NOMO-1 (cell line): ENCODE measurements around the gene UTS2R.
"Not testable (repeated sequence)": the region's sequence is repeated elsewhere in the genome, so short reads cannot be mapped to it uniquely, and the experiment has no call there.

Experiments
- DNase-seq, 2 experiments: peaks; one replicate each; lab custom pipeline; 2025; ENCODE audit not compliant: unreplicated experiment in 2 of 2; lab: John Stamatoyannopoulos, UW

Gene UTS2R

DNA sequence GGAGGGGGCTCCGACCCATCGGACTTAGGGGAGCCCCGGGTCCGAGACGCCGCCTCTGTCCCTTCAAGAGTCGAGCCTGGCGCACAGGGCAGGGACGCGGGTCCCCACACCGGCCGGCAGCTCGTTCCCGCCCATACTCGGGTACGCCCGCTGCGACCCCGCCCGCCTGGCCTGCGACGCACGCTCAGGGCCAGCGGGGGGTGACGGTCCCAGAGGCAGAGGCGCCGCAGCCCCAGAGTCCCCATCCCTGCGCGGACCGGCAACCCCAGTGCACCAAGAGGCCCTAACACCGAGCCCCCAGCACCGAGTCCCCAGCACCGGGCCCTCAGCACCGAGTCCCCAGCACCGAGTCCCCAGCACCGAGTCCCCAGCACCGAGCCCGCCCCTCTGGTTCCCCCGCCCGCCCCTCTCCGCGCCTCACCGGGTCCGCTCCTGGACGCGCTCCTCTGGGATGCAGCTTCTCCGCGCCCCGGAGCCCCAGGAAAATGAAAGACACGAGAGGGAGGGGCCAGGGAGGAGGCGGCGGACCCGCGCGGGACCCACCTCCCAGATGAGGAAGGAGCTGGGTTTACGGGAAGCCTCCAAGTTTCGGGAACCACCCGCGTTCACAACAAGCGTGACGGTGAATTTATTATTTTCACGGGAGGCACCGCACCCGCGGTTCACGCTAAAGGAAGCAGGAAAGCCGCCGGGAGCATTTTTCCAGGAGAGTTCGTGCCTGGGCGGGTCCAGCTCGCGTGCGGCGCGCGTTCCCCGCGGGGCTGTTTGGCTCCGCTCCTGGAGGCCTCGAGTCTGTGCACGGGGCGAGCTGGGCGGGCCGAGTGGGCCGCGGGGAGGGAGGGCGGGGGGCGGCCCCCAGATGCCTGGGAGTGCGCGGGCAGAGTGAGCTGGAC is 38.0 kb upstream of the UTS2R start, which contains the start of gene SECTM1:
SECTM1 (minus strand) TSS at position 488 of the 893 bp plus-strand sequence. CDS start 6,526 bp downstream, outside the sequence.
- no peak for DNase-seq

DNA sequence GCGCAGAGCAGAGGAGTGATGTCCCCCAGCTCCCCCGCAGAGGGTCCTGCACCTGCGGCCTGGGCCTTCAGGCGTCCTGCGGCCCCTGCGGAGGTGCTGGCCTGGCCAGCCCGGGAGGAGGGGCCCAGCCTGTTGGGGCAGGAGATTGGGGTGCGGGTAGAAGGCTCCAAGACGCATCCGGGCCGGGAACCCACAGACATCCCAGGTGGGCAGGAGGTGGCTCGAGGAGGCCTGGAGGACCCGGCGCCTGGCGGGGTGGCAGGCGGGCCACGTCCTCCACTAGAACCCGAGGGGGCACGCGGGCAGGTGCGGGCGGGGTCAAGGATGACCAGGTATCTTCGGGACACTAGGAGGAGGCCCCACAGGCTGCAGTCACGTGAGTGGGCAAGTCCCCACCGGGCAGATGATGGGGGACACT is 37.4 kb upstream of the UTS2R start:
- no peak for DNase-seq

DNA sequence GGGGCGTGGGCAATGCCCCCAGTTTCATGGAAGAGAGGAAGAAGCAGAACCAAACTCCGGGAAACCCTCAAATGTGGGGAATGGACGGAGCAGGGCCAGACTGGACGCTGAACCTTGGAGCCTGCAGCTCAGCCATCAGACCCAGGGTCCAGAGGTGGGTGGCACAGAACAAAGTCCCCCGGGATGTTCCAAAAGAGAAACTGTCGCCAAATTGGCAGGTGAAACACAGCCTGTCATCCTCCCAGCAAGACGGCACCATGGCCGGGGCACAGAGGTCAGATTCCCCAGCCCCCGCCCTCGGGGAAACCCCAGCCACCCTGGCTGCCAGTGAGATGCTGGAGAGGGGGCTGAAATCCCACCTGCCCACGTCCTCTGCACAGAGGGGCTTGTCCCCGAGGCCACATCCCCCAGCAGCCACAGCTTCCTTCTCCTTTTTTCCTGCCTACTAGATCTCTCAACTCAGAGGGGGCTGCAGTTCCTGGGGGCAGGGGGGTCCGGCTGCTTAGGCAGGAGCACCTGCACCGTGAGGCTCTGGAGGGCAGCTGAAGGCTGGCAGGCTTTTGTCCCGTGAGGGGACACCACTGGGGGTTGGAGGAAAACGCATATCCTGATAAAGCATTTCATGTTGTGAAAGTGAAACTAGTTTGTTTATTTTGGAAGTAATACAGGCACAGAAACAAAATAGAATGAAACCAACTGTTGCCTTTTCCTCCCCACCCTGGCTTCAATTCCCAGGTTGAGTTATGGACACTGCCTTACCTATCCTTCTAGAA is 36.8 kb upstream of the UTS2R start:
- DNase-seq = peak in 1 of 2 experiments; percentile 24

DNA sequence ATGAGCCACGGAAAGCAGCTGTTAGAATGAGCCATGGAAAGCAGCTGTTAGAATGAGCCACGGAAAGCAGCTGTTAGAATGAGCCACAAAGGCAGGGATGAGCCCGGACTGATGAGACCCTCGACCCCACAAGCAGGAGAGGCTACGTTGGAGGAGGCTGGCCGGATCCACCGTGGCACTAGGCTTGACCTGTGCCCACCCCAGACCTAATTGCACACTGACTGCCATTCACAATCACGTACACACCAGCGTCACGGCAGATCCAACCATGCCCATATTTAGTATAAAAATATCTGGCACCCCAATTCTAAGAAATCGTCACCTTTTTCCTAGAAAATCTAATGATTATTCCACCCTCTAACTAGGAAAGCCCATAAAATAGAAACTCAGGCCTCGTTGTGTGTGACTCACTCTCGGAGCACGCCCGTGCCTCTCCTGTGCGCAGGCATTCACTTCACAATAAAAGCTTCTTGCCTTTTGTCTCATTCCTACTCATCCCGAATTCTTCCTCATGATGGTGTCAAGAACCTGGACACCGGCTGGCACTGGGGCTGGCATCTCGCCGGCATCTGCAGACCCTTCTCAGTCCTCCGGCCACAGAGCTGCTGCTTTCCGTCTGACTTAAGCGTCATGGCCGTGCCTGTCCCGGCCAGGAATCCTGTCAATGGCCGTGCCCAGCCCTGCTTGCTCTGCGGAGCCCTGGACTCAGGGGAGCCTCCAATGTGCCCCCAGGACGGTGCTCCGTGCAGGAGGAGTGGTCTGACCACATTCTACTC is 32.5 kb upstream of the UTS2R start:
- DNase-seq = no peak

DNA sequence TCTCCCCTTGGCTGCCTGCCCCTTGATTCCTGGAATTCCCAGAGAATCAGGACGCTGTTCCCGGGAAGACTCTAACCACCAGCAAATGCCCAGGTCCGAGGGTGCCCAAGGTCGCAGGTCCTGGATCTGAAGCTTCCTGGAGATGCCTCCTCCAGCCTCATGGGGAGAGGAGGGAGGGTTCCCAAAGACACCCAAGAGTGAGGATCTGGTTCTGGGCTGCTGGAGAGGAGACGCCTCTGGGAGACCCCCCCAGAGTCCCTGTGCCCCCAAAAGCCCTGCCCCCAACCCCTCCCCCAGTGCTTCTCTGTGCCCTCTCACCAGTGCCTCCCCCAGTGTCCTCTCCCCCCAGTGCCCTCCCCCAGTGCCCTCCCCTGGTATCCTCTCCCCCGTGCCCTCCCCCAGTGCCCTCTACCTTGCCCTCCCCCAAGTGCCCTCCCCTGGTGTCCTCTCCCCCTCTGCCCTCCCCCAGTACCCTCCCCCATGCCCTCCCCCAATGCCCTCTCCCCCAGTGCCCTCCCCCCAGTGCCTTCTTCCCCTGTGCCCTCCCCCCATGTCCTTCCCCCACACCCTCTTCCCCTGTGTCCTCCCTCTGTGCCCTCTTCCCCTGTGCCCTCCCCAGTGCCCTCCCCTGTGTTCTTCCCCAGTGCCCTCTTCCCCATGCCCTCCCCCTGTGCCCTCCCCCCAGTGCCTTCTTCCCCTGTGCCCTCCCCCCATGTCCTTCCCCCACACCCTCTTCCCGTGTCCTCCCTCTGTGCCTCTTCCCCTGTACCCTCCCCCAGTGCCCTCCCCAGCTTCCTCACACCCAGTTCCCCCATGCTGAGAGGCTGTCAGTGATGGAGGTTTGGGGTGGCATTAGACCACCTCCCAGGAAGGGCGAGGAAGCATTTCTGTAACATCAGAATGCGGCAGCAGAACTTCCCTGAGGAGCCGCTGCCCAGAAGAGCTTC is 31.7 kb upstream of the UTS2R start:
- no peak for DNase-seq

DNA sequence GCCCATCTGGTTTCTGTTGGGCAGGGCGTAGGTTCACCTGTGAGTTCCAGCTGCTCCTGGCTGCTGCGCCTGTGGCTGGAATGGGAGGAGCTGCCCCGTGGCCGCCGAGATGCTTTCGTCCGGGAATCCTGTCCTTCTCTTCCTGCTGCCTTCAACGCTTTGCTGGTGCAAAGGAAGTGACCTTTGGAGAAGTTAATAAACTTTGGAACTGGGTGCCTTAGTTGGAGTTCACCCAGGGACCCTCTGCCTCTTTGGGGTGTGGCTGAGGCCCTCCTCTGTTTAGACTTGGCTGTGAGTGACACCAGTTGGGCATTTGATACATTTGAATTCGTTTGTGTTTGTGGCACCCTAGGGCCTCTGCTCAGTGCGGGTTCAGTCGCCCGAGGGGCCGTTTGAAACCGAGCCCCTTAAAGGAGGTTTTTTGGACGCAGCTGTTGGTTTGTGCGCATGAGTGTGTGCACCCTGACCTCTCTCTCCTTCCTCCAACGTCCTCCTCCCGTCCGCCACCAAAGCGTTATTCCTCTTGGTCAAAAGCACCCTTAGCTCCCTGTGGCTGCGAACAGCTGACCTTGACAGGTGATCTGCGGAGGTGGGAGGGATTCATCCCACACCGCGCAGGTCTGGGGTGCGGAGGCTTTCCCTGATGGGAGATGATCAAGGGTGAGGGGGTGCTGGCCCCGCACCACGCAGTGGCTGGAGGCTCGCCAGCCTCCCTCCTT is 29.0 kb upstream of the UTS2R start:
- DNase-seq = no peak

- no peak for DNase-seq
Observed at GRCh38 chr17:82343560-82343959, 28.0 kb upstream of the UTS2R start.

DNA sequence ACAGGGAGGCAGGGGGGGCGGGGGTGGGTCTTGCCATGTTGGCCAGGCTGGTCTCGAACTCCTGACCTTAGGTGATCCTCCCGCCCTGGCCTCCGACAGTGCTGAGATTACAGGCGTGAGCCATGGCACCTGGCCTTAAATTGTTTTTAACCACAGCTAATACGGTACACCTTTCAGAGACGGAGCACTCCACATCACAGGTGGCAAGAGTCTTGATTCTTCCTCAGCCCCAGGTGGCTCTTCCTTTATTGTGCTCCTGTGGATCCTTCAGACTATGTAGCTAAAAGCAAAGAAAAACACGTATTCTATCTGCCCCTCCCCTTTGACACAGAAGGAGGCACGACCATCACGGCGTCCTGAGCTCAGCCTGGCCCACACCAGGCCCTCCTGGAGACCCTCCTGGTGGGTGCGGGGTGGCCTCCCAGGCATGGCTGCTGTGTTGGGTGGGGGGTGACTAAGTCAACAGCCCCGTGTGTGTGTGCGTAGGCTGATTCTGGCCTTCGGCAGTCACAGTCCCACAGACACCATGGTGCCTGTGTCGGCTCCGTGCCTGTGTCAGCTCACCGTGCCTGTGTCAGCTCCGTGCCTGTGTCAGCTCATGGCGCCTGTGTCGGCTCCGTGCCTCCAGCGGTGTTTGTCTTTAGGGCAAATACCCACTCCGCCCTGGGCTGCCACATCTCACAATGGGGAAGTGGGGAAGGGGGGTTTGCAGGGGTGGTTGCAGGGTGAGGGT is 27.2 kb upstream of the UTS2R start:
- DNase-seq = no peak

- DNase-seq = no peak
Observed at GRCh38 chr17:82345151-82345976, 26.2 kb upstream of the UTS2R start.

- no peak for DNase-seq
Observed at GRCh38 chr17:82346342-82347300, 24.9 kb upstream of the UTS2R start.

- not testable (repeated sequence) for DNase-seq
Observed at GRCh38 chr17:82347994-82348393, 23.6 kb upstream of the UTS2R start.

DNA sequence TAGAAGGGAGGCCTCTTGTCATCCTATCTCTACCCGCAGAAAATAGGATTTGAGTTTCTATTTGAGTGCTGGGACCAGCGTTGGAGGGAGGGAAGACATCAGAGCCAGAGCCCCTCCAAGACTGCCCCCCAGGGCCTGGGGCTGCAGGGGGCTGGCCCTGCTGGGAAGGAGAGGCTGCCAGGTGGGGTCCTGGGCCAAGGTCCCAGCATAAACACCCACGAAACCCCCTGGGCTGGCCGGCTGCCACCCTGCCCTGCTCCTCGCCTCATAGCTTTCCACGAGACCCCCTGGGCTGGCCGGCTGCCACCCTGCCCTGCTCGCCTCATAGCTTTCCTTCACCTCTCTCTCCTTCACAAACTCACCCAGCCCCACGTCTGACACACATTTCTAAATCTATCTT is 23.1 kb upstream of the UTS2R start:
- no peak for DNase-seq

- no peak for DNase-seq
Observed at GRCh38 chr17:82348866-82349265, 22.7 kb upstream of the UTS2R start.

DNA sequence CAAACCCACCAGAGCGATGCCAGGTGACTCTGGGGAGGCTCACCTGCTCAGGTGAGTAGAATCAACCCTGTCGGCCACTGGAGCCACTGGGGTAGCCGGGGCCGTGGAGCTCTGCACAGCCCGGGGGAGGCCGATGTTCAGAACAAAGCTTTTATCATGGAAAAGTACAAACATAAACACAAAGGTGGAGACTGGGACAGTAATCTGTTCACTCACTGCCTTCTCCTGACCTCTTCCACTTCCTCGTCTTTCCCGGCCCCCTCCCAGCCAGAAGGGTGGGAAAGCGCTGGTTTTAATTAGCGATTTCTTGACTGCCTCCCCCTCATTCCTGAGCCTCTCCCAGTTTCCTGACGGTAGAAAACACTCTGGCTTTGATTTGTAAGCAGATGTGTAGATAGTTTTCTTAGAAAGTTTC is 22.3 kb upstream of the UTS2R start:
- DNase-seq = no peak

DNA sequence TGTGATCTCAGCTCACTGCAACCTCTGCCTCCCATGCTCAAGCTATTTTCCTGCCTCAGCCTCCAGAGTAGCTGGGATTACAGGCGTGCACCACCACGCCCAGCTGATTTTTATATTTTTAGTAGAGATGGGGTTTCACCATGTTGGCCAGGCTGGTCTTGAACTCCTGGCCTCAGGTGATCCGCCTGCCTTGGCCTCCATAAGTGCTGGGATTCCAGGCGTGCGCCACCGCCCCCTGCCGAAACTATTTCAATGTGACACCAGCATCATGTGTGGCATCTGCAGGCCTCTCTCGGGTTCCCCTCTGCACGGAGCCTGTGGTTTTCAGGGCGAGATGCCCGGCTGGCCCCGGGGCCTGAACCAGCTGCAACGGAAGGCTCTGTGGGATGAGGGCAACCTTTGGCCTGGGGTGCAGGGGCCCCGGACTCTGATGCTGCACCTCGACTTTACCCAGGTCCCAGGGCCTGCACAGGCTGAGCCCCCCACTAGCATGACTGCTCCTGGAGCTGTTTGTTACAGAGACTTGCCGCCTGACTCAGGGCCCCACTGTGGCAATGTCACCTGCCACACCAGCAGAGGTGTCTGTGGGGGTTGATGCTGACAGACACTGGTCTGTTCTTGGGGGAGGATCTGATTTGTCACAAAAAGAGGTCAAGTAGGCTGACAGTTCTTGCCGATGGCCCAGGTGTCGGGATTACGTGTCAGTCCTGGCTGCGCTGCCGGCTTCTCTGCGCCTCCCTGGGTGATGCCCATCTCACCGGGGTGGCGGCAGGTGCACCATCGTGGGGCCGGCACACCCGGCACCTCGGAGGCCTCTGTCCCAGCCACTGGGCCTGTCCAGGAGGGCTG is 21.2 kb upstream of the UTS2R start:
- DNase-seq = peak; percentile 16 to 35

DNA sequence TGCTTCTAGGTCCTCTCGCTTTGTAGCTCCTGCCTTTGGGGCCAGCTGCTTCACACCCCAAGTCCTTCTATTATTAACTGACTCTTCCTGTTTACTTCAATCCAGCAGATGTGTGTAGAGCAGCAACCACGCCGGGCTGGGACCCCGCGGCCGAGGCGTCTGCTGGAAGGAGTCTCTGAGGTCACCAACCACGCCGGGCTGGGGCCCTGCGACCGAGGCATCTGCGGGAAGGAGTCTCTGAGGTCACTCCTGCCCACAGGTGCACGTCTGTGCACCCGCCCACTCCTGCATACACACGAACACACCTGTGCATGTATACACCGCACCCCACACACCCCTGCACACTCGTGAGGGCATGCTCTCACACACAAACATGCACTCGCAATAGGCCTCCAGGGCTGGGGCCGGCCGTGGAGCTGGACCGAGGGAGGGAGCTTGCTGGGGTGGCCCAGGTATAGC is 20.3 kb upstream of the UTS2R start:
- DNase-seq = no peak
